ENCODE measurements around the gene MMAB. TPM values are rescaled to one million over a fixed set of nuclear protein-coding genes. Genes with fewer than 3 reads are reported as not detected.
A peak's percentile ranks its signal among the peaks of the same experiment; 100 is the strongest.

MMAB gene
- total RNA-seq, result 10 to 100 TPM; 21.2 to 54.3 (median 25.6) TPM

GRCh38 chr12:109573029-109573913 lies at the start of gene MMAB, which contains the start of gene MVK:
Gene MMAB, minus strand, starts transcription at chr12:109573504. Its CDS starts 24 bp downstream, at chr12:109573480.
Gene MVK, plus strand, starts transcription at chr12:109573794. Its CDS starts 1,029 bp downstream, at chr12:109574823.
- Histone ChIP-seq H3K4me3 (peak within 1 kb of the TSS; percentile 66 to 85 (median 79)), H3K9me3 (no peaks in the 10 kb centered on the region), H3K4me1 (peaks cover 18% of the 10 kb centered on the region in 2 donors), H3K27ac (peak within 1 kb of the TSS; percentile 84 to 95 (median 90)), H3K36me3 (peaks cover 0 to 36% of the 10 kb centered on the region in 2 donors), H3K27me3 (no peaks in the 10 kb centered on the region)
- peak; percentile 99 for ATAC-seq
- TF ChIP-seq POLR2A (IDR thresholded peaks at IDR 0.05) (peak; percentile 65 to 79), CTCF (IDR thresholded peaks at IDR 0.05 in 4 of 5, conservative IDR thresholded peaks at IDR 0.05 in 1 of 5) (no peak)
- DNase-seq, result peak; percentile 100
- in situ Hi-C loops (cut with MboI; ENCODE audit: low sequenced_read_pairs in 4 of 4), result no loop called here
- intact Hi-C loops (cut with DNase I; ENCODE audit: low total_unique reads), result loop anchor here (1.0 kb wide), 1 partner anchor 140 kb away; the partner anchor contains the start of gene FAM222A

- no peaks in the 10 kb centered on the region for H3K4me1 ChIP-seq
- no peaks in the 10 kb centered on the region for H3K36me3 ChIP-seq
- TF ChIP-seq POLR2A (IDR thresholded peaks at IDR 0.05) (no peak), CTCF (IDR thresholded peaks at IDR 0.05 in 4 of 5, conservative IDR thresholded peaks at IDR 0.05 in 1 of 5) (no peak)
- no peak overlapping the region for H3K4me3 ChIP-seq
- DNase-seq (no peak), ATAC-seq (no peak)
- H3K9me3 ChIP-seq, result no peaks in the 10 kb centered on the region
- in situ Hi-C loops (cut with MboI; ENCODE audit: low sequenced_read_pairs in 4 of 4), result no loop called here
- no peak overlapping the region for H3K27ac ChIP-seq
- no peaks in the 10 kb centered on the region for H3K27me3 ChIP-seq
- intact Hi-C loops (cut with DNase I; ENCODE audit: low total_unique reads), result no loop called here
These were observed 48.6 kb upstream of the MMAB start for GRCh38 chr12:109621901-109622364.

GRCh38 chr12:109621211-109621694 lies 47.9 kb upstream of the MMAB start:
- no peaks in the 10 kb centered on the region for H3K4me1 ChIP-seq
- no peak overlapping the region for H3K4me3 ChIP-seq
- ATAC-seq (no peak), DNase-seq (no peak)
- TF ChIP-seq POLR2A (IDR thresholded peaks at IDR 0.05) (no peak), CTCF (IDR thresholded peaks at IDR 0.05 in 4 of 5, conservative IDR thresholded peaks at IDR 0.05 in 1 of 5) (no peak)
- no peaks in the 10 kb centered on the region for H3K36me3 ChIP-seq
- in situ Hi-C loops (cut with MboI; ENCODE audit: low sequenced_read_pairs in 4 of 4), result no loop called here
- H3K9me3 ChIP-seq, result no peaks in the 10 kb centered on the region
- intact Hi-C loops (cut with DNase I; ENCODE audit: low total_unique reads), result no loop called here
- no peak overlapping the region for H3K27ac ChIP-seq
- no peaks in the 10 kb centered on the region for H3K27me3 ChIP-seq

GRCh38 chr12:109619002-109619604 lies 45.8 kb upstream of the MMAB start:
- H3K27me3 ChIP-seq, result peaks cover 0 to 11% (median 0%) of the 10 kb centered on the region in 3 donors
- intact Hi-C loops (cut with DNase I; ENCODE audit: low total_unique reads), result no loop called here
- in situ Hi-C loops (cut with MboI; ENCODE audit: low sequenced_read_pairs in 4 of 4), result no loop called here
- H3K36me3 ChIP-seq, result no peaks in the 10 kb centered on the region
- ATAC-seq (no peak), DNase-seq (no peak)
- H3K4me1 ChIP-seq, result no peaks in the 10 kb centered on the region
- no peak overlapping the region for H3K4me3 ChIP-seq
- H3K27ac ChIP-seq, result no peak overlapping the region
- TF ChIP-seq CTCF (IDR thresholded peaks at IDR 0.05 in 4 of 5, conservative IDR thresholded peaks at IDR 0.05 in 1 of 5), result no peak
- TF ChIP-seq POLR2A (IDR thresholded peaks at IDR 0.05), result no peak
- no peaks in the 10 kb centered on the region for H3K9me3 ChIP-seq
